HepG2 (cell line): ENCODE results near the gene DOCK4.

ENCODE experiments used
- BHLHE40 ChIP-seq: IDR thresholded peaks from 2 replicates; pipeline ENCODE4 v1.6.1; 2011; ENCODE audit warnings: low read length, improper control_type of control experiment
- FOXM1 ChIP-seq: sonication (generic); formaldehyde crosslinking; IDR thresholded peaks from 2 replicates; pipeline ENCODE4 v1.5.0; 2020; ENCODE audit warnings: missing genetic modification reagents
- IKZF1 ChIP-seq: fragments of 450-650 bp; IDR thresholded peaks from 2 replicates; pipeline ENCODE4 v1.7.1; 2016
- JUND ChIP-seq: sonication (generic); formaldehyde crosslinking; IDR thresholded peaks from 2 replicates; pipeline ENCODE4 v1.8.0; 2022; ENCODE audit warnings: mild to moderate bottlenecking, missing genetic modification reagents
- MAF1 ChIP-seq: sonication (generic); formaldehyde crosslinking; IDR thresholded peaks from 2 replicates; pipeline ENCODE4 v1.5.0; 2020; ENCODE audit warnings: missing genetic modification reagents, borderline replicate concordance
- NBN ChIP-seq: fragments of 450-650 bp; conservative IDR thresholded peaks from 2 replicates; pipeline ENCODE4 v1.6.1; 2017
- NONO ChIP-seq, 2 experiments: fragments of 450-650 bp in 1 of 2; sonication (generic) in 1 of 2; formaldehyde crosslinking in 1 of 2; IDR thresholded peaks in 1 of 2; conservative IDR thresholded peaks in 1 of 2; 2 replicates each; pipeline versions ENCODE4 v1.6.1 to v1.8.0; 2017 to 2022; ENCODE audit warnings: mild to moderate bottlenecking in 1 of 2, missing genetic modification reagents in 1 of 2, moderate library complexity in 1 of 2
- TARDBP ChIP-seq: sonication (generic); formaldehyde crosslinking; IDR thresholded peaks from 2 replicates; pipeline ENCODE4 v1.8.0; 2022; ENCODE audit warnings: mild to moderate bottlenecking, missing genetic modification reagents
- ZNF235 ChIP-seq: sonication (generic); formaldehyde crosslinking; IDR thresholded peaks from 2 replicates; pipeline ENCODE4 v1.8.1; 2023; ENCODE audit warnings: mild to moderate bottlenecking, missing genetic modification reagents, borderline replicate concordance
- ZNF703 ChIP-seq: sonication (generic); formaldehyde crosslinking; IDR thresholded peaks from 2 replicates; pipeline ENCODE4 v1.5.1; 2020; ENCODE audit warnings: missing genetic modification reagents, mild to moderate bottlenecking, moderate library complexity, borderline replicate concordance
- ZSCAN22 ChIP-seq: sonication (generic); formaldehyde crosslinking; IDR thresholded peaks from 2 replicates; pipeline ENCODE4 v1.4.0; 2020; ENCODE audit warnings: mild to moderate bottlenecking, missing genetic modification reagents
- TF ChIP-seq, protein P1 (sequence below): sonication (generic); formaldehyde crosslinking; IDR thresholded peaks from 2 replicates; pipeline ENCODE4 v1.4.0; 2020; ENCODE audit warnings: mild to moderate bottlenecking, missing genetic modification reagents
- TF ChIP-seq, protein P2 (sequence below): sonication (generic); formaldehyde crosslinking; IDR thresholded peaks from 2 replicates; pipeline ENCODE4 v1.4.0; 2020; ENCODE audit warnings: missing genetic modification reagents
- TF ChIP-seq, protein P3 (sequence below): sonication (generic); formaldehyde crosslinking; IDR thresholded peaks from 2 replicates; pipeline ENCODE4 v1.8.1; 2022; ENCODE audit warnings: mild to moderate bottlenecking, missing genetic modification reagents

DNA sequence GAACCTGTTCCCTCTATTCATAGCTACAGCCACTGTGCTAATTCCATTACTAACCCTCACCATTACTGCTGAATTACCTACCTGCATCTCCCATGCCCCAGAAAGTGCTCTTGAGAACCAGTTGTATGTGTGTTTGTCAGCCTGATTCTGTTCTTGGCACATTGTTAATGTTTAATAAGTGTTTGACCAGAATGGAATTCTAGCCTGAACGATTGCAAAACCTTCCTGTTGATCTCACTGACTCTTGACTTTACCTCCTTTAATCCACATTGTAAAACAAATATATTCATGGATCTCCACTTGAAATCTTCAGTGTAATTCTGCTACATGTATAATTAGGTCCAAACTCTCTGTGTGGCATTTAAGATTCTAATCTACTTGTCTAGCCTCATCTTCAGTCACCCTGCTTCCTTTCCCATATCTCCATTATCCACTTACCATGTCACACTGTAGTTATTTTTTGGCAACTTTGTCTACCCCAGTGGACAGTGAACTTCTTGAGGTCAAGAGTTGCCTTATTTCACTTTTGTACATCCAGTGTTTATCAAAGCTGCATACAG lies 5.2 kb upstream of the DOCK4 start:
- no peak for TF ChIP-seq FOXM1 (CRISPR knock-in tag)
- no peak for TF ChIP-seq ZNF703 (CRISPR knock-in tag)
- TF ChIP-seq NBN, result no peak
- no peak for TF ChIP-seq JUND (CRISPR knock-in tag)
- TF ChIP-seq ZNF235, result no peak
- TF ChIP-seq TARDBP (CRISPR knock-in tag), result peak; percentile 90; the same call in 1 of the 2 replicates
- TF ChIP-seq, protein P1, sequence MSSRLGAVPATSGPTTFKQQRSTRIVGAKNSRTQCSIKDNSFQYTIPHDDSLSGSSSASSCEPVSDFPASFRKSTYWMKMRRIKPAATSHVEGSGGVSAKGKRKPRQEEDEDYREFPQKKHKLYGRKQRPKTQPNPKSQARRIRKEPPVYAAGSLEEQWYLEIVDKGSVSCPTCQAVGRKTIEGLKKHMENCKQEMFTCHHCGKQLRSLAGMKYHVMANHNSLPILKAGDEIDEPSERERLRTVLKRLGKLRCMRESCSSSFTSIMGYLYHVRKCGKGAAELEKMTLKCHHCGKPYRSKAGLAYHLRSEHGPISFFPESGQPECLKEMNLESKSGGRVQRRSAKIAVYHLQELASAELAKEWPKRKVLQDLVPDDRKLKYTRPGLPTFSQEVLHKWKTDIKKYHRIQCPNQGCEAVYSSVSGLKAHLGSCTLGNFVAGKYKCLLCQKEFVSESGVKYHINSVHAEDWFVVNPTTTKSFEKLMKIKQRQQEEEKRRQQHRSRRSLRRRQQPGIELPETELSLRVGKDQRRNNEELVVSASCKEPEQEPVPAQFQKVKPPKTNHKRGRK (CRISPR knock-in tag), result no peak
- TF ChIP-seq NONO (IDR thresholded peaks at IDR 0.05), result no peak
- TF ChIP-seq NONO (CRISPR knock-in tag; conservative IDR thresholded peaks at IDR 0.05), result no peak; the same call in 1 of the 2 replicates
- TF ChIP-seq, protein P2, sequence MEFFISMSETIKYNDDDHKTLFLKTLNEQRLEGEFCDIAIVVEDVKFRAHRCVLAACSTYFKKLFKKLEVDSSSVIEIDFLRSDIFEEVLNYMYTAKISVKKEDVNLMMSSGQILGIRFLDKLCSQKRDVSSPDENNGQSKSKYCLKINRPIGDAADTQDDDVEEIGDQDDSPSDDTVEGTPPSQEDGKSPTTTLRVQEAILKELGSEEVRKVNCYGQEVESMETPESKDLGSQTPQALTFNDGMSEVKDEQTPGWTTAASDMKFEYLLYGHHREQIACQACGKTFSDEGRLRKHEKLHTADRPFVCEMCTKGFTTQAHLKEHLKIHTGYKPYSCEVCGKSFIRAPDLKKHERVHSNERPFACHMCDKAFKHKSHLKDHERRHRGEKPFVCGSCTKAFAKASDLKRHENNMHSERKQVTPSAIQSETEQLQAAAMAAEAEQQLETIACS (CRISPR knock-in tag), result no peak
- TF ChIP-seq BHLHE40, result no peak
- TF ChIP-seq, protein P3, sequence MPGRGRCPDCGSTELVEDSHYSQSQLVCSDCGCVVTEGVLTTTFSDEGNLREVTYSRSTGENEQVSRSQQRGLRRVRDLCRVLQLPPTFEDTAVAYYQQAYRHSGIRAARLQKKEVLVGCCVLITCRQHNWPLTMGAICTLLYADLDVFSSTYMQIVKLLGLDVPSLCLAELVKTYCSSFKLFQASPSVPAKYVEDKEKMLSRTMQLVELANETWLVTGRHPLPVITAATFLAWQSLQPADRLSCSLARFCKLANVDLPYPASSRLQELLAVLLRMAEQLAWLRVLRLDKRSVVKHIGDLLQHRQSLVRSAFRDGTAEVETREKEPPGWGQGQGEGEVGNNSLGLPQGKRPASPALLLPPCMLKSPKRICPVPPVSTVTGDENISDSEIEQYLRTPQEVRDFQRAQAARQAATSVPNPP (CRISPR knock-in tag), result no peak
- no peak for TF ChIP-seq IKZF1
- no peak for TF ChIP-seq ZSCAN22
- no peak for TF ChIP-seq MAF1 (CRISPR knock-in tag)
